OCI-LY1 (cell line): ENCODE data around the gene MEIG1.

Experiments
- EZH2 ChIP-seq: fragments of 200-600 bp; sonication (generic), shearing (Covaris generic); IDR thresholded peaks from 2 replicates; pipeline ENCODE4 v1.8.0; 2017; ENCODE audit warnings: borderline replicate concordance, mixed run types, mild to moderate bottlenecking, antibody characterized with exemption, low read length, moderate library complexity, mixed read lengths
- TF ChIP-seq, protein P1 (sequence below): fragments of 200-600 bp; sonication (generic), shearing (Covaris generic); IDR thresholded peaks from 2 replicates; pipeline ENCODE4 v1.5.1; 2017; ENCODE audit warnings: mild to moderate bottlenecking, antibody characterized with exemption, low read length, moderate library complexity, mixed read lengths

DNA sequence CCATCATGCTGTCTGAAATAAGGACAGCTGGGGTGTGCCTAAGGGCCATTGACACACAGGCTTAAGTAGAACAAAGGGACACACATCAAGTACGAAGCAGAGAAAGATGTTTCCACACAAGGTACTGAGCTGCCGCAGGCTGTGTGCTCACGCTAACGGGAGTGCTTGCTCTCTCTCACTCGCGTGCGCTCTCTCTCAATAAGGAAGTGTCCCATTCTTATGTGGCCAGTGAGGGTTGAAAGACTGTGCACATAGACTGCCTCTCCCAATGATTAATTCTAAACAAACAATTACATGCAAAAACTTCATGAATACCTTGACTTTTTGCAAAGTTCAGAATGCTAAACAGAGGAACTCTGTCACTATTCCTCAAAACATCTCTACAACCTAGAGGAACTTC, 35.2 kb upstream of the MEIG1 start:
- TF ChIP-seq, protein P1, sequence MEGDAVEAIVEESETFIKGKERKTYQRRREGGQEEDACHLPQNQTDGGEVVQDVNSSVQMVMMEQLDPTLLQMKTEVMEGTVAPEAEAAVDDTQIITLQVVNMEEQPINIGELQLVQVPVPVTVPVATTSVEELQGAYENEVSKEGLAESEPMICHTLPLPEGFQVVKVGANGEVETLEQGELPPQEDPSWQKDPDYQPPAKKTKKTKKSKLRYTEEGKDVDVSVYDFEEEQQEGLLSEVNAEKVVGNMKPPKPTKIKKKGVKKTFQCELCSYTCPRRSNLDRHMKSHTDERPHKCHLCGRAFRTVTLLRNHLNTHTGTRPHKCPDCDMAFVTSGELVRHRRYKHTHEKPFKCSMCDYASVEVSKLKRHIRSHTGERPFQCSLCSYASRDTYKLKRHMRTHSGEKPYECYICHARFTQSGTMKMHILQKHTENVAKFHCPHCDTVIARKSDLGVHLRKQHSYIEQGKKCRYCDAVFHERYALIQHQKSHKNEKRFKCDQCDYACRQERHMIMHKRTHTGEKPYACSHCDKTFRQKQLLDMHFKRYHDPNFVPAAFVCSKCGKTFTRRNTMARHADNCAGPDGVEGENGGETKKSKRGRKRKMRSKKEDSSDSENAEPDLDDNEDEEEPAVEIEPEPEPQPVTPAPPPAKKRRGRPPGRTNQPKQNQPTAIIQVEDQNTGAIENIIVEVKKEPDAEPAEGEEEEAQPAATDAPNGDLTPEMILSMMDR = no peak
- TF ChIP-seq EZH2 = no peak
